Middle frontal gyrus (tissue), 1 donor: Measurements from ENCODE around the gene NUAK2.
A peak's percentile ranks its signal among the peaks of the same experiment; 100 is the strongest.

Source experiments
- DNase-seq: peaks from one replicate; pipeline ENCODE4 v3.0.0-alpha.2; 2015; ENCODE audit warnings: low spot score; ENCODE audit errors: extremely low spot score

Gene NUAK2

GRCh38 chr1:205346956-205347574 lies 25.5 kb upstream of the NUAK2 start:
- no peak for DNase-seq

GRCh38 chr1:205345761-205346160 lies 24.2 kb upstream of the NUAK2 start:
- DNase-seq = no peak

- DNase-seq = no peak
Observed at GRCh38 chr1:205344066-205344928, 22.8 kb upstream of the NUAK2 start.

GRCh38 chr1:205343431-205344065 lies 22.0 kb upstream of the NUAK2 start:
- DNase-seq = no peak

- no peak for DNase-seq
Observed at GRCh38 chr1:205342986-205343385, 21.4 kb upstream of the NUAK2 start.

GRCh38 chr1:205340676-205341075 lies 19.1 kb upstream of the NUAK2 start:
- DNase-seq = no peak

GRCh38 chr1:205339717-205340116 lies 18.2 kb upstream of the NUAK2 start:
- DNase-seq = no peak

- no peak for DNase-seq
Observed at GRCh38 chr1:205339197-205339702, 17.7 kb upstream of the NUAK2 start.

- DNase-seq = no peak
Observed at GRCh38 chr1:205338011-205338410, 16.5 kb upstream of the NUAK2 start.

GRCh38 chr1:205337481-205337880 lies 15.9 kb upstream of the NUAK2 start:
- no peak for DNase-seq

- peak; percentile 74 for DNase-seq
Observed at GRCh38 chr1:205335692-205336091, 14.1 kb upstream of the NUAK2 start.

GRCh38 chr1:205332015-205332791 lies 10.7 kb upstream of the NUAK2 start:
- DNase-seq = no peak

- no peak for DNase-seq
Observed at GRCh38 chr1:205330150-205330549, 8.6 kb upstream of the NUAK2 start.

GRCh38 chr1:205329719-205330118 lies 8.2 kb upstream of the NUAK2 start:
- DNase-seq = no peak

GRCh38 chr1:205328476-205328875 lies 6.9 kb upstream of the NUAK2 start:
- DNase-seq = no peak

GRCh38 chr1:205326812-205327466 lies 5.4 kb upstream of the NUAK2 start:
- no peak for DNase-seq

- peak; percentile 50 for DNase-seq
Observed at GRCh38 chr1:205325334-205325884, 3.9 kb upstream of the NUAK2 start.

- no peak for DNase-seq
Observed at GRCh38 chr1:205324781-205325180, 3.2 kb upstream of the NUAK2 start.

GRCh38 chr1:205323794-205324193 lies 2.2 kb upstream of the NUAK2 start:
- DNase-seq = no peak

- DNase-seq = no peak
Observed at GRCh38 chr1:205321959-205322283, 376 bp upstream of the NUAK2 start.
